A673 (cell line): ENCODE data around the gene CCDC179. TPM values are rescaled to one million over a fixed set of nuclear protein-coding genes. Genes with fewer than 3 reads are reported as not detected.

Experiments
- BruUV-seq: library from RNA; stranded (reverse); fragments of 400-500 nt; replicated peaks from 2 replicates; lab custom pipeline; 2021; lab: Mats Ljungman, UMichigan
- CTCF ChIA-PET: fragments of 300-600 bp; sonication (Branson Sonifier 250); formaldehyde crosslinking; loops from one replicate; lab custom pipeline; 2022; ENCODE audit warnings: antibody characterized with exemption; lab: Charles Lee
- POLR2A ChIA-PET: fragments of 300-600 bp; sonication (Branson Sonifier 250); formaldehyde crosslinking; loops from one replicate; lab custom pipeline; 2022; ENCODE audit warnings: antibody characterized with exemption; ENCODE audit not compliant: low non-redundant PET; lab: Charles Lee
- DNase-seq: peaks from one replicate; pipeline ENCODE4 v3.0.0-alpha.2; 2015; ENCODE audit warnings: low spot score
- H3K27ac ChIP-seq: fragments of 200-600 bp; sonication (generic); 2 replicates; pipeline ENCODE4 v1.5.1; 2016; ENCODE audit warnings: mixed run types, low read depth, mild to moderate bottlenecking, mixed read lengths, antibody characterized with exemption, low read length; ENCODE audit not compliant: poor library complexity, severe bottlenecking
- H3K27me3 ChIP-seq: fragments of 200-600 bp; sonication (generic); replicated peaks from 2 replicates; pipeline ENCODE4 v1.6.1; 2017; ENCODE audit warnings: mixed run types, low read depth, mild to moderate bottlenecking, mixed read lengths, antibody characterized with exemption, low read length; ENCODE audit not compliant: insufficient read depth, poor library complexity
- H3K36me3 ChIP-seq: fragments of 200-600 bp; sonication (generic); 2 replicates; pipeline ENCODE4 v1.6.1; 2016; ENCODE audit warnings: mixed run types, mild to moderate bottlenecking, mixed read lengths, antibody characterized with exemption, low read length; ENCODE audit not compliant: insufficient read depth, poor library complexity, severe bottlenecking
- H3K4me1 ChIP-seq: fragments of 200-600 bp; sonication (generic); 2 replicates; pipeline ENCODE4 v1.6.1; 2017; ENCODE audit warnings: mixed run types, mild to moderate bottlenecking, mixed read lengths, antibody characterized with exemption, low read length; ENCODE audit not compliant: insufficient read depth, poor library complexity, severe bottlenecking
- H3K4me3 ChIP-seq: fragments of 200-600 bp; sonication (generic); 2 replicates; pipeline ENCODE4 v1.5.1; 2016; ENCODE audit warnings: low read depth, mixed run types, mild to moderate bottlenecking, mixed read lengths, low read length; ENCODE audit not compliant: poor library complexity, severe bottlenecking
- H3K9me3 ChIP-seq: fragments of 200-600 bp; sonication (generic); 2 replicates; pipeline ENCODE4 v1.6.1; 2016; ENCODE audit warnings: mixed run types, low read depth, mild to moderate bottlenecking, mixed read lengths, antibody characterized with exemption, low read length; ENCODE audit not compliant: poor library complexity, severe bottlenecking
- CTCF ChIP-seq: fragments of 300-800, 200-600 bp; sonication (generic); conservative IDR thresholded peaks from 2 replicates; pipeline ENCODE4 v1.5.1; 2017; ENCODE audit warnings: low read depth, mild to moderate bottlenecking, antibody characterized with exemption, low read length, moderate library complexity, mixed read lengths
- EZH2 ChIP-seq: fragments of 200-600 bp; sonication (generic); IDR thresholded peaks from 2 replicates; pipeline ENCODE4 v1.6.1; 2017; ENCODE audit warnings: borderline replicate concordance, low read depth, mild to moderate bottlenecking, mixed read lengths, antibody characterized with exemption, low read length; ENCODE audit not compliant: poor library complexity, severe bottlenecking
- intact Hi-C: fragments of 100-400 bp; cut with micrococcal nuclease; formaldehyde crosslinking; loops from one replicate; pipeline ENCODE4 v1.10.0; 2022; ENCODE audit not compliant: unreplicated experiment
- total RNA-seq: library from RNA; stranded (reverse); gene quantifications from 2 replicates; pipeline ENCODE4 v1.2.3, GENCODE V29; 2021

CCDC179 gene
- total RNA-seq, 1 experiment from 2014 or later, result not detected

GRCh38 chr11:22832315-22833015, 27.8 kb downstream of the CCDC179 start:
- no peak overlapping the region for H3K27ac ChIP-seq
- no peaks in the 10 kb centered on the region for H3K36me3 ChIP-seq
- intact Hi-C loops, result no loop called here
- H3K4me3 ChIP-seq, result no peak overlapping the region
- BruUV-seq, result no TSS peak
- H3K9me3 ChIP-seq, result no peaks in the 10 kb centered on the region
- peaks cover 4% of the 10 kb centered on the region for H3K4me1 ChIP-seq
- no peak for TF ChIP-seq CTCF
- TF ChIP-seq EZH2, result no peak
- no peaks in the 10 kb centered on the region for H3K27me3 ChIP-seq
- ChIA-PET CTCF (no interaction called here), POLR2A (no interaction called here)
- peak; percentile 31 for DNase-seq

- peaks cover 4% of the 10 kb centered on the region for H3K4me1 ChIP-seq
- no peaks in the 10 kb centered on the region for H3K9me3 ChIP-seq
- no peaks in the 10 kb centered on the region for H3K27me3 ChIP-seq
- no peak for DNase-seq
- no TSS peak for BruUV-seq
- ChIA-PET POLR2A (no interaction called here), CTCF (interaction anchor here (0.6 kb wide), 1 partner anchor 256 kb away, joined by 3 read pairs; no protein-coding TSS in a partner anchor)
- TF ChIP-seq CTCF (no peak), EZH2 (no peak)
- H3K27ac ChIP-seq, result no peak overlapping the region
- intact Hi-C loops, result no loop called here
- H3K4me3 ChIP-seq, result peak overlapping the region; percentile 93
- H3K36me3 ChIP-seq, result peaks cover 6% of the 10 kb centered on the region
Measured at GRCh38 chr11:22830082-22830414, 30.2 kb downstream of the CCDC179 start.

DNA sequence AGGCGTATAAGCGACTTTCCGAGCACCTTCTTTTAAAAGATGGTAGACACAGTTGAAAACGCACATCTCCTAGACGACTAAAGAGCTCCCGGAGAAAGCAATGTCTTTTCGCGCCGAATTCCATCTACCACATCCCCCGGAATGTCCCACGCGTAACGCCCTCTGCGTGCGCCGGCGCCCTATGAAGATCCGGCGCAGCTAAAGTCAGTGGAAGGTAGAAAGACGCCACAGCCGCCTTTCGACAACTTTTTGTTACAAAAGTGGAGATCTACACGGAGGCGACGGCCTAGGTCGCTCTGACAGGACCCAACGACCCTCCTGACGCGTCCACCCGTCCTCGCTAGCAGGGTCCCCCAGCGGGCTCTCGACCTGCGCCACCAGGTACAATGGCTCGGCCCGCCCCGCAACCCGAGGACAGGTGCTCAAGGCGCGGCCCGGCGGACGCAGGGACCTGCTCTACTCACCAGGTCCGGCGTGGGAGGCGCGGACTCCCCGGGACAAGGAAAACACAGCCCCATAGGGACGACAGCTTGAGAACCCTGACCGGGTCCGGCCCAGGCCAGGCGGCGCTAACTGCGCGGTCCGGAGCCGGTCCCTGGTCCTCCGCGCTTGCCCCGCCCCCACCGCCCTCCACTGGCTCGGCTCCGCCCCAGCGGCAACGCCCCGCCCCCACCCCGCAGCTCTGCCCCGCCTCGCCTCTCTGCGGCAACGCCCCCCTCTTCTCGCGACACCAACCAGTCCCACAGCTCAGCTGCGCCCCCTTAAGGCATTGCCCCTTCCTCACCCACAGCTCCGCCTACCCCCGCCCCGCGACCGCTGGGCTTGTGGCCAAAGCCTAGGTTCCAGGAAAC, 30.8 kb downstream of the CCDC179 start, which contains the start of gene SVIP:
TSS of gene SVIP (minus strand) at position 571 of the 851 bp plus-strand sequence. CDS start at position 518, 53 bp downstream.
- Histone ChIP-seq H3K27ac (peak within 1 kb of the TSS; percentile 21), H3K4me3 (peak within 1 kb of the TSS; percentile 93), H3K9me3 (no peaks in the 10 kb centered on the region), H3K27me3 (no peaks in the 10 kb centered on the region), H3K4me1 (peaks cover 4% of the 10 kb centered on the region), H3K36me3 (peaks cover 6% of the 10 kb centered on the region)
- intact Hi-C loops, result no loop called here
- TF ChIP-seq EZH2, result no peak
- TF ChIP-seq CTCF, result peak; percentile 81
- no TSS peak for BruUV-seq
- ChIA-PET CTCF (interaction anchor here (0.6 kb wide), 2 partner anchors 37 to 255 kb away, joined by 3 read pairs; no protein-coding TSS in a partner anchor), POLR2A (no interaction called here)
- DNase-seq, result peak; percentile 94
